ENCODE data around the gene TTLL12. TPM values are rescaled to one million over a fixed set of nuclear protein-coding genes. Genes with fewer than 3 reads are reported as not detected.

TTLL12 gene
- polyA plus RNA-seq, 1 donor, result 15.3 TPM

- DNase-seq (ENCODE audit: low read depth), result no peak
These were observed 27.0 kb upstream of the TTLL12 start for GRCh38 chr22:43213962-43214361.

GRCh38 chr22:43213051-43213450 lies 26.1 kb upstream of the TTLL12 start:
- no peak for DNase-seq (ENCODE audit: low read depth)

GRCh38 chr22:43212434-43212952 lies 25.6 kb upstream of the TTLL12 start:
- no peak for DNase-seq (ENCODE audit: low read depth)

- no peak for DNase-seq (ENCODE audit: low read depth)
These were observed 25.1 kb upstream of the TTLL12 start for GRCh38 chr22:43211941-43212433.

- DNase-seq (ENCODE audit: low read depth), result no peak
These were observed 23.9 kb upstream of the TTLL12 start for GRCh38 chr22:43210631-43211515.

- DNase-seq (ENCODE audit: low read depth), result no peak
These were observed 23.0 kb upstream of the TTLL12 start for GRCh38 chr22:43209971-43210370.

- DNase-seq (ENCODE audit: low read depth), result no peak
These were observed 22.6 kb upstream of the TTLL12 start for GRCh38 chr22:43209523-43209890.

- DNase-seq (ENCODE audit: low read depth), result no peak
These were observed 22.0 kb upstream of the TTLL12 start for GRCh38 chr22:43208703-43209522.

- DNase-seq (ENCODE audit: low read depth), result no peak
These were observed 21.1 kb upstream of the TTLL12 start for GRCh38 chr22:43207849-43208702.

- no peak for DNase-seq (ENCODE audit: low read depth)
These were observed 20.5 kb upstream of the TTLL12 start for GRCh38 chr22:43207386-43207785.

- DNase-seq (ENCODE audit: low read depth), result no peak
These were observed 19.7 kb upstream of the TTLL12 start for GRCh38 chr22:43206509-43207161.

- DNase-seq (ENCODE audit: low read depth), result no peak
These were observed 19.0 kb upstream of the TTLL12 start for GRCh38 chr22:43205748-43206508.

- no peak for DNase-seq (ENCODE audit: low read depth)
These were observed 18.3 kb upstream of the TTLL12 start for GRCh38 chr22:43205261-43205691.

GRCh38 chr22:43203471-43203981 lies 16.6 kb upstream of the TTLL12 start:
- DNase-seq (ENCODE audit: low read depth), result no peak

GRCh38 chr22:43202756-43203410 lies 15.9 kb upstream of the TTLL12 start:
- no peak for DNase-seq (ENCODE audit: low read depth)

GRCh38 chr22:43202326-43202725 lies 15.4 kb upstream of the TTLL12 start:
- no peak for DNase-seq (ENCODE audit: low read depth)

- no peak for DNase-seq (ENCODE audit: low read depth)
These were observed 14.7 kb upstream of the TTLL12 start for GRCh38 chr22:43201486-43202219.

GRCh38 chr22:43200555-43200954 lies 13.6 kb upstream of the TTLL12 start:
- DNase-seq (ENCODE audit: low read depth), result no peak

- no peak for DNase-seq (ENCODE audit: low read depth)
These were observed 13.1 kb upstream of the TTLL12 start for GRCh38 chr22:43200031-43200430.
